Panc1 (cell line): ENCODE results near the gene TMEM50B. TPM values are rescaled to one million over a fixed set of nuclear protein-coding genes. Genes with fewer than 3 reads are reported as not detected.

Experiments used
- ATAC-seq: fragments of 200-7000 bp; cut with Tn5 transposase; 2 replicates; pipeline ENCODE4 v1.9.1; 2020; ENCODE audit warnings: mild to moderate bottlenecking, moderate library complexity
- BruUV-seq: library from RNA; stranded (reverse); fragments of 400-500 nt; replicated peaks from 2 replicates; lab custom pipeline; 2021; lab: Mats Ljungman, UMichigan
- CTCF ChIA-PET: fragments of 300-600 bp; sonication (Branson Sonifier 250); formaldehyde crosslinking; loops from one replicate; lab custom pipeline; 2022; ENCODE audit warnings: antibody characterized with exemption; lab: Charles Lee
- POLR2A ChIA-PET: fragments of 300-600 bp; sonication (Branson Sonifier 250); formaldehyde crosslinking; loops from one replicate; lab custom pipeline; 2022; ENCODE audit warnings: antibody characterized with exemption; lab: Charles Lee
- DNase-seq: peaks from one replicate; pipeline ENCODE4 v3.0.0-alpha.2; 2010; ENCODE audit warnings: low read depth, low spot score
- H3K27ac ChIP-seq: 2 replicates; pipeline ENCODE4 v1.5.1; 2011; ENCODE audit warnings: mild to moderate bottlenecking, low read length, inconsistent platforms
- H3K27me3 ChIP-seq: fragments of 200-500 bp; sonication (Bioruptor generic); 2 replicates; pipeline ENCODE4 v1.6.0; 2014; ENCODE audit warnings: low read length, inconsistent platforms; ENCODE audit not compliant: control insufficient read depth, insufficient read depth
- H3K36me3 ChIP-seq: fragments of 200-500 bp; sonication (Bioruptor generic); 2 replicates; pipeline ENCODE4 v1.5.1; 2014; ENCODE audit warnings: inconsistent platforms, mild to moderate bottlenecking, low read length, moderate library complexity; ENCODE audit not compliant: control insufficient read depth, insufficient read depth
- H3K4me1 ChIP-seq: 2 replicates; pipeline ENCODE4 v1.5.1; 2011; ENCODE audit warnings: inconsistent platforms, mild to moderate bottlenecking, low read length, moderate library complexity; ENCODE audit not compliant: control insufficient read depth, insufficient read depth
- H3K4me3 ChIP-seq, 2 experiments: 2 replicates each; pipeline ENCODE4 v1.5.1; 2011 to 2012; ENCODE audit warnings: low read depth in 2 of 2, low read length in 2 of 2, mild to moderate bottlenecking in 2 of 2, inconsistent platforms in 1 of 2, moderate library complexity in 1 of 2
- H3K9me3 ChIP-seq: fragments of 200-500 bp; sonication (Bioruptor generic); 2 replicates; pipeline ENCODE4 v1.5.1; 2014; ENCODE audit warnings: low read depth, mild to moderate bottlenecking, inconsistent platforms, low read length, moderate library complexity; ENCODE audit not compliant: control insufficient read depth, insufficient read depth
- POLR2AphosphoS5 ChIP-seq: IDR thresholded peaks from 2 replicates; pipeline ENCODE4 v1.6.1; 2012; ENCODE audit warnings: mild to moderate bottlenecking, low read depth, low read length, moderate library complexity
- SIN3A ChIP-seq: IDR thresholded peaks from 2 replicates; pipeline ENCODE4 v1.6.1; 2012; ENCODE audit warnings: low read depth, mild to moderate bottlenecking, low read length, moderate library complexity, borderline replicate concordance; ENCODE audit not compliant: insufficient read depth
- TCF7L2 ChIP-seq: IDR thresholded peaks from 2 replicates; pipeline ENCODE4 v1.6.1; 2011; ENCODE audit warnings: mild to moderate bottlenecking, low read depth, low read length, inconsistent platforms
- in situ Hi-C: cut with HindIII; loops from 2 replicates; pipeline ENCODE4 v1.10.0; 2016; ENCODE audit warnings: low sequenced_read_pairs, low pct_unique_long_range_greater_than_20kb
- intact Hi-C: fragments of 100-400 bp; cut with micrococcal nuclease; formaldehyde crosslinking; loops from one replicate; pipeline ENCODE4 v1.10.0; 2022; ENCODE audit not compliant: unreplicated experiment
- total RNA-seq: library from RNA; stranded (reverse); gene quantifications from one replicate; pipeline ENCODE4 v1.2.1, GENCODE V29; 2021; ENCODE audit not compliant: unreplicated experiment
- TF ChIP-seq, protein P1 (sequence below), 2 experiments: IDR thresholded peaks; 2 replicates each; pipeline ENCODE4 v1.6.1; 2011 to 2012; ENCODE audit warnings: low read depth in 2 of 2, control low read depth in 1 of 2, low read length in 1 of 2, mild to moderate bottlenecking in 1 of 2, moderate library complexity in 1 of 2; ENCODE audit not compliant: insufficient read depth in 1 of 2
- TF ChIP-seq, protein P2 (sequence below): fragments of 450-650 bp; IDR thresholded peaks from 2 replicates; pipeline ENCODE4 v1.5.1; 2017; ENCODE audit warnings: mild to moderate bottlenecking

The TMEM50B gene
- total RNA-seq, 1 experiment from 2014 or later, result 18.5 TPM

- ChIA-PET CTCF (no interaction called here), POLR2A (interaction anchor here (0.5 kb wide), 1 partner anchor 34 kb away, joined by 6 read pairs; no protein-coding TSS in a partner anchor)
- peaks cover 3% of the 10 kb centered on the region for H3K36me3 ChIP-seq
- DNase-seq, result no peak
- H3K4me1 ChIP-seq, result no peaks in the 10 kb centered on the region
- H3K4me3 ChIP-seq, result no peak overlapping the region
- H3K27me3 ChIP-seq, result no peaks in the 10 kb centered on the region
- H3K9me3 ChIP-seq, result no peaks in the 10 kb centered on the region
- in situ Hi-C loops (no loop called here), intact Hi-C loops (no loop called here)
- ATAC-seq, result no peak
- TF ChIP-seq SIN3A (no peak), POLR2AphosphoS5 (no peak), TCF7L2 (no peak)
- TF ChIP-seq, protein P1, sequence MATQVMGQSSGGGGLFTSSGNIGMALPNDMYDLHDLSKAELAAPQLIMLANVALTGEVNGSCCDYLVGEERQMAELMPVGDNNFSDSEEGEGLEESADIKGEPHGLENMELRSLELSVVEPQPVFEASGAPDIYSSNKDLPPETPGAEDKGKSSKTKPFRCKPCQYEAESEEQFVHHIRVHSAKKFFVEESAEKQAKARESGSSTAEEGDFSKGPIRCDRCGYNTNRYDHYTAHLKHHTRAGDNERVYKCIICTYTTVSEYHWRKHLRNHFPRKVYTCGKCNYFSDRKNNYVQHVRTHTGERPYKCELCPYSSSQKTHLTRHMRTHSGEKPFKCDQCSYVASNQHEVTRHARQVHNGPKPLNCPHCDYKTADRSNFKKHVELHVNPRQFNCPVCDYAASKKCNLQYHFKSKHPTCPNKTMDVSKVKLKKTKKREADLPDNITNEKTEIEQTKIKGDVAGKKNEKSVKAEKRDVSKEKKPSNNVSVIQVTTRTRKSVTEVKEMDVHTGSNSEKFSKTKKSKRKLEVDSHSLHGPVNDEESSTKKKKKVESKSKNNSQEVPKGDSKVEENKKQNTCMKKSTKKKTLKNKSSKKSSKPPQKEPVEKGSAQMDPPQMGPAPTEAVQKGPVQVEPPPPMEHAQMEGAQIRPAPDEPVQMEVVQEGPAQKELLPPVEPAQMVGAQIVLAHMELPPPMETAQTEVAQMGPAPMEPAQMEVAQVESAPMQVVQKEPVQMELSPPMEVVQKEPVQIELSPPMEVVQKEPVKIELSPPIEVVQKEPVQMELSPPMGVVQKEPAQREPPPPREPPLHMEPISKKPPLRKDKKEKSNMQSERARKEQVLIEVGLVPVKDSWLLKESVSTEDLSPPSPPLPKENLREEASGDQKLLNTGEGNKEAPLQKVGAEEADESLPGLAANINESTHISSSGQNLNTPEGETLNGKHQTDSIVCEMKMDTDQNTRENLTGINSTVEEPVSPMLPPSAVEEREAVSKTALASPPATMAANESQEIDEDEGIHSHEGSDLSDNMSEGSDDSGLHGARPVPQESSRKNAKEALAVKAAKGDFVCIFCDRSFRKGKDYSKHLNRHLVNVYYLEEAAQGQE (IDR thresholded peaks at IDR 0.05; ENCODE audit: insufficient read depth in 1 of 2, low read depth in 2 of 2, low read length in 1 of 2), result no peak
- TF ChIP-seq, protein P2, sequence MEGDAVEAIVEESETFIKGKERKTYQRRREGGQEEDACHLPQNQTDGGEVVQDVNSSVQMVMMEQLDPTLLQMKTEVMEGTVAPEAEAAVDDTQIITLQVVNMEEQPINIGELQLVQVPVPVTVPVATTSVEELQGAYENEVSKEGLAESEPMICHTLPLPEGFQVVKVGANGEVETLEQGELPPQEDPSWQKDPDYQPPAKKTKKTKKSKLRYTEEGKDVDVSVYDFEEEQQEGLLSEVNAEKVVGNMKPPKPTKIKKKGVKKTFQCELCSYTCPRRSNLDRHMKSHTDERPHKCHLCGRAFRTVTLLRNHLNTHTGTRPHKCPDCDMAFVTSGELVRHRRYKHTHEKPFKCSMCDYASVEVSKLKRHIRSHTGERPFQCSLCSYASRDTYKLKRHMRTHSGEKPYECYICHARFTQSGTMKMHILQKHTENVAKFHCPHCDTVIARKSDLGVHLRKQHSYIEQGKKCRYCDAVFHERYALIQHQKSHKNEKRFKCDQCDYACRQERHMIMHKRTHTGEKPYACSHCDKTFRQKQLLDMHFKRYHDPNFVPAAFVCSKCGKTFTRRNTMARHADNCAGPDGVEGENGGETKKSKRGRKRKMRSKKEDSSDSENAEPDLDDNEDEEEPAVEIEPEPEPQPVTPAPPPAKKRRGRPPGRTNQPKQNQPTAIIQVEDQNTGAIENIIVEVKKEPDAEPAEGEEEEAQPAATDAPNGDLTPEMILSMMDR, result no peak
- no peak overlapping the region for H3K27ac ChIP-seq
- BruUV-seq, result no TSS peak
Observed at GRCh38 chr21:33455686-33456446, 23.9 kb downstream of the TMEM50B start.

DNA sequence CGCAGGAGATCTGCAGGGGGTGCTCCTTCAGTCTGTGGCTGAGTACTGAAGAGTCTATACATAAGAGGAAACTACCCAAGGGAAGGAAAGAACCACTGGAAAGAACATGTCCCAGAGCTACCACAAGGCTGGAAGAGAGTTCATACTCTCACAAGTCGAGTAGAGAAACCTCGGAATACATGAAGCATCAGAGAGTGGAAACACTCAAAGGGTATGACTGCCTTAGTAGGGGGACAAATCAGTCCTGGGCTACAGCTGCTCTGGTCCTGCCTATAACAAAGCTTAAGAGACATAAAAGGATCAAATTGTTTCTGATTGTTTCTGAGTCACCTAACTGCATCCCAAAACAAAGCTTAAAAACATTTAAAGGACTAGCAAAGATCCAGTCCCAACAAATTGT lies 27.4 kb downstream of the TMEM50B start:
- in situ Hi-C loops (no loop called here), intact Hi-C loops (no loop called here)
- BruUV-seq, result no TSS peak
- ChIA-PET POLR2A (no interaction called here), CTCF (no interaction called here)
- DNase-seq (no peak), ATAC-seq (no peak)
- Histone ChIP-seq H3K4me1 (no peaks in the 10 kb centered on the region), H3K27ac (no peak overlapping the region), H3K36me3 (peaks cover 3% of the 10 kb centered on the region), H3K9me3 (no peaks in the 10 kb centered on the region), H3K4me3 (no peak overlapping the region), H3K27me3 (no peaks in the 10 kb centered on the region)
- TF ChIP-seq TCF7L2 (no peak), POLR2AphosphoS5 (no peak), SIN3A (no peak)
- TF ChIP-seq, protein P1 (IDR thresholded peaks at IDR 0.05; ENCODE audit: insufficient read depth in 1 of 2, low read depth in 2 of 2, low read length in 1 of 2), result no peak
- TF ChIP-seq, protein P2, result no peak
